ENCODE results near the gene PMM1.
"Not testable (repeated sequence)": the region's sequence is repeated elsewhere in the genome, so short reads cannot be mapped to it uniquely, and the experiment has no call there.

The PMM1 gene

GRCh38 chr22:41568811-41569210 lies 20.8 kb downstream of the PMM1 start:
- Histone ChIP-seq H3K36me3 (ENCODE audit: control insufficient read depth, insufficient read depth, low read length) (no peaks in the 10 kb centered on the region), H3K27ac (ENCODE audit: insufficient read depth, low read depth, low read length, poor library complexity, severe bottlenecking) (no peak overlapping the region), H3K4me3 (ENCODE audit: insufficient read depth, low read depth, low read length) (no peak overlapping the region), H3K4me1 (ENCODE audit: control insufficient read depth, insufficient read depth, low read length) (peaks cover 2% of the 10 kb centered on the region), H3K27me3 (ENCODE audit: control insufficient read depth, insufficient read depth, low read length, poor library complexity, severe bottlenecking) (no peaks in the 10 kb centered on the region), H3K9me3 (ENCODE audit: control insufficient read depth, low read length) (no peaks in the 10 kb centered on the region)
- WGBS, 2 experiments, result 81 to 85% methylated on average over 7 of the region's 7 CpGs

- no peak overlapping the region for H3K4me3 ChIP-seq (ENCODE audit: insufficient read depth, low read depth, low read length)
- H3K27ac ChIP-seq (ENCODE audit: insufficient read depth, low read depth, low read length, poor library complexity, severe bottlenecking), result no peak overlapping the region
- no peaks in the 10 kb centered on the region for H3K27me3 ChIP-seq (ENCODE audit: control insufficient read depth, insufficient read depth, low read length, poor library complexity, severe bottlenecking)
- H3K36me3 ChIP-seq (ENCODE audit: control insufficient read depth, insufficient read depth, low read length), result no peaks in the 10 kb centered on the region
- no peaks in the 10 kb centered on the region for H3K9me3 ChIP-seq (ENCODE audit: control insufficient read depth, low read length)
- H3K4me1 ChIP-seq (ENCODE audit: control insufficient read depth, insufficient read depth, low read length), result peaks cover 3% of the 10 kb centered on the region
- WGBS, 2 experiments, result 85 to 94% methylated on average over 3 of the region's 3 CpGs
These were observed 22.2 kb downstream of the PMM1 start for GRCh38 chr22:41567512-41567768.

DNA sequence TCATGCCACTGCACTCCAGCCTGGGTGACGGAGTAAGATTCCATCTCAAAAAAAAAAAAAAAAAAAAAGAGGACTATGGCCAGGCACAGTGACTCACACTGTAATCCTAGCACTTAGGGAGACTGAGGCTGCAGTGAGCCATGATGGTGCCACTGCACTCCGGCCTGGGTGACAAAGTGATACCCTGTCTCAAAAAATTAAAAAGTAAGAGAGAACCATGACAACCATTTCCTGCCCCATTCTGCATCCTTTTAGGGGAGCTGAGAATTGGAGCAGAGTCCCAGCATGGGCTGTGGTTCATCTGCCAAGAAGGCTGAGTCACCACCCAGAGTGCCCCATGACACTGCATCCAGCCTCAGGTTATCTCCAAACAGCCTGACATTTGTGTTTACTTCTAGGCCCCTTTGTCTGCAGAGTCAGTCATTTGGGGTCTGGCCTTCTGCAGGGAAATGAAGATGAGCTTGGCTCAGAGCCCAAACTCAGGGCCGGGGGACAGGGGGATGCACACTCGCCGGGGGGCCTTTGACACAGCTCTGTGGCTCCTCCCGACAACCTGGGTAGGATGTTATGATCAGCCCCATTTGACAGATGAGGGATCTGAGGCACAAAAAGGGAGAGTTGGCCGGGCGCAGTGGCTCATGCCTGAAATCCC lies 24.1 kb downstream of the PMM1 start:
- no peak overlapping the region for H3K27ac ChIP-seq (ENCODE audit: insufficient read depth, low read depth, low read length, poor library complexity, severe bottlenecking)
- WGBS, 2 experiments, result 71 to 76% methylated on average over 8 of the region's 8 CpGs

GRCh38 chr22:41564563-41564962 lies 25.1 kb downstream of the PMM1 start:
- 90 to 94% methylated on average over 8 of the region's 8 CpGs for WGBS, 2 experiments
- H3K4me3 ChIP-seq (ENCODE audit: insufficient read depth, low read depth, low read length), result no peak overlapping the region
- H3K27ac ChIP-seq (ENCODE audit: insufficient read depth, low read depth, low read length, poor library complexity, severe bottlenecking), result no peak overlapping the region
- peaks cover 31% of the 10 kb centered on the region for H3K4me1 ChIP-seq (ENCODE audit: control insufficient read depth, insufficient read depth, low read length)
- no peaks in the 10 kb centered on the region for H3K36me3 ChIP-seq (ENCODE audit: control insufficient read depth, insufficient read depth, low read length)
- H3K27me3 ChIP-seq (ENCODE audit: control insufficient read depth, insufficient read depth, low read length, poor library complexity, severe bottlenecking), result peaks cover 6% of the 10 kb centered on the region
- H3K9me3 ChIP-seq (ENCODE audit: control insufficient read depth, low read length), result no peaks in the 10 kb centered on the region

More for the DNA sequence above, 24.1 kb downstream of the PMM1 start:
- peaks cover 6% of the 10 kb centered on the region for H3K27me3 ChIP-seq (ENCODE audit: control insufficient read depth, insufficient read depth, low read length, poor library complexity, severe bottlenecking)
- no peaks in the 10 kb centered on the region for H3K36me3 ChIP-seq (ENCODE audit: control insufficient read depth, insufficient read depth, low read length)
- no peak overlapping the region for H3K4me3 ChIP-seq (ENCODE audit: insufficient read depth, low read depth, low read length)
- peaks cover 22% of the 10 kb centered on the region for H3K4me1 ChIP-seq (ENCODE audit: control insufficient read depth, insufficient read depth, low read length)
- H3K9me3 ChIP-seq (ENCODE audit: control insufficient read depth, low read length), result no peaks in the 10 kb centered on the region

DNA sequence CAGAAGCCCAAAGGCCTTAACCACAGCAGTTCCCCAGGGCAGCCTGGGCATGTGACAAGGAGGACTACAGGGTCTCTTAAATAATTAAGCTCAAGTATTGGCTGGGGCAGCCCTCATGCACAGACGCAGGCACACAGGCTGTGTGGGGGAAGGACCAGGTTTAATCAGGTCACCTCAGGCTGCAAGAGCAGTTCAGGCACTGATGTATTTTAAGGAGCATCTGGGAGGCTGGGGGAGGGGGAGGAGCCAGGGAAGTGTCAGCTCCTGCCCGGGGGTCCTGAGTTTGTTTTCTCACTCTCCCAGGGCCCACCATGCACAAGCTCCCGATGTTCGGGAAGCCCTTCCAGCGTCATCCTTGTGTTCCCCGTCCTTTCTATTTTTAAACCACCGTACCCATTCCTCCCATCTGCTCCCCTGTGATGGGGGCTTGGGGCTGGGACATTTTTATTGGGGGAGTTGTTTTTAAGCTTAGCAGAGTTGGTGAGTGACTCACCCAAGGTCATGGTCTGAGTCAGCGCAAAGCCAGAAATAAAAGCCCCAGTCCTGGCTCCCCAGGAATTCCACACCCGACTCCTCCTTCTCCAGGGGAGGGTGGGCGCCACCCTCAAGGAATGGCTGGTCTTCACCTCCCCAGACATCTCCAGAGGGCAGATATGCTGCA lies 26.5 kb downstream of the PMM1 start:
- WGBS, 2 experiments, result 58 to 67% methylated on average over 8 to 10 of the region's 10 CpGs
- H3K27ac ChIP-seq (ENCODE audit: insufficient read depth, low read depth, low read length, poor library complexity, severe bottlenecking), result no peak overlapping the region
- no peak overlapping the region for H3K4me3 ChIP-seq (ENCODE audit: insufficient read depth, low read depth, low read length)
- H3K36me3 ChIP-seq (ENCODE audit: control insufficient read depth, insufficient read depth, low read length), result no peaks in the 10 kb centered on the region
- peaks cover 6% of the 10 kb centered on the region for H3K27me3 ChIP-seq (ENCODE audit: control insufficient read depth, insufficient read depth, low read length, poor library complexity, severe bottlenecking)
- peaks cover 30% of the 10 kb centered on the region for H3K4me1 ChIP-seq (ENCODE audit: control insufficient read depth, insufficient read depth, low read length)
- H3K9me3 ChIP-seq (ENCODE audit: control insufficient read depth, low read length), result no peaks in the 10 kb centered on the region

DNA sequence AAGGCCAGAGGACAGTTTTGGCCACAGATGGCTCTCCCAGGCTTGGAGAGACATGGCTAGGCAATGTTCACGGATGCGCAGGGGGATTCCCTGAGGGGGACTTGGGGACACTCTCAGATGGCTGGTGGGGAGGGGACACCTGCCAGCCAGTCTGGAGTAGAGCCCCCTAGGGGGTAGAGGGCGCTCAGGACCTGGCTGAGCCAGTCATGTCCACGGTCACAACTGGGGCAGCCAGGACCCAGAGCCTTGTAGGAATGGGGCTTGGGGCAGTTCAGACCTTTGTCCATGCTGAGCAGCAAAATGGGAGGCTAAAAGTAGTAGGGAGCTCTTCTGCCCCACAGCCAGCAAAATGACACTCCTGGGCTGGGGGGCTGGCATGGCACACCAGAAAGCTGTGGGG lies 27.2 kb downstream of the PMM1 start:
- no peaks in the 10 kb centered on the region for H3K36me3 ChIP-seq (ENCODE audit: control insufficient read depth, insufficient read depth, low read length)
- peaks cover 6% of the 10 kb centered on the region for H3K27me3 ChIP-seq (ENCODE audit: control insufficient read depth, insufficient read depth, low read length, poor library complexity, severe bottlenecking)
- no peaks in the 10 kb centered on the region for H3K9me3 ChIP-seq (ENCODE audit: control insufficient read depth, low read length)
- WGBS, 2 experiments, result 61 to 76% methylated on average over 4 of the region's 4 CpGs
- no peak overlapping the region for H3K27ac ChIP-seq (ENCODE audit: insufficient read depth, low read depth, low read length, poor library complexity, severe bottlenecking)
- H3K4me1 ChIP-seq (ENCODE audit: control insufficient read depth, insufficient read depth, low read length), result peaks cover 33% of the 10 kb centered on the region
- no peak overlapping the region for H3K4me3 ChIP-seq (ENCODE audit: insufficient read depth, low read depth, low read length)

GRCh38 chr22:41561788-41562187 lies 27.9 kb downstream of the PMM1 start:
- no peaks in the 10 kb centered on the region for H3K9me3 ChIP-seq (ENCODE audit: control insufficient read depth, low read length)
- WGBS, 2 experiments, result 86 to 88% methylated on average over 5 of the region's 5 CpGs
- H3K36me3 ChIP-seq (ENCODE audit: control insufficient read depth, insufficient read depth, low read length), result no peaks in the 10 kb centered on the region
- peaks cover 33% of the 10 kb centered on the region for H3K4me1 ChIP-seq (ENCODE audit: control insufficient read depth, insufficient read depth, low read length)
- H3K4me3 ChIP-seq (ENCODE audit: insufficient read depth, low read depth, low read length), result no peak overlapping the region
- H3K27me3 ChIP-seq (ENCODE audit: control insufficient read depth, insufficient read depth, low read length, poor library complexity, severe bottlenecking), result peaks cover 6% of the 10 kb centered on the region
- H3K27ac ChIP-seq (ENCODE audit: insufficient read depth, low read depth, low read length, poor library complexity, severe bottlenecking), result no peak overlapping the region

DNA sequence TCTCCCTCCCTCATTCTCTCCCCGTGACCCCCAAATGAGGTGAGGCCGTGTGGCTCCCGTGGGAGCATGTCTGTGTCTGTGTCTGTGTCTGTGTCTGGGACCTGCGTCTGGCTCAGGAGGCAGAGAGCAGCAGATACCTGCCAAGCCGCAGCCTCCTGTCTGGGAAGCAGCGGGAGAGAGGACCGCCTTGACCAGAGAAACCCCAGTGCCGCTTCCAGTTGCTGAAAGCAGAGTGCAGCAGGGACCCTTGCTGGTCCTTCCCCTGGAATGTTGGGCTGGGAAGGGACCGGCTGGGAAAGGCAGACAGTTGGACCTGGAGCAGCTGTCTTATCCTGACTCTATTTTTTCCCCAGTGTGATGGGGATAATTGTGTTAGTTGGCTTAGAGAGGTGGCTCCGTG lies 28.3 kb downstream of the PMM1 start:
- 42 to 44% methylated on average over 10 of the region's 10 CpGs for WGBS, 2 experiments
- no peaks in the 10 kb centered on the region for H3K36me3 ChIP-seq (ENCODE audit: control insufficient read depth, insufficient read depth, low read length)
- peaks cover 6% of the 10 kb centered on the region for H3K27me3 ChIP-seq (ENCODE audit: control insufficient read depth, insufficient read depth, low read length, poor library complexity, severe bottlenecking)
- no peak overlapping the region for H3K27ac ChIP-seq (ENCODE audit: insufficient read depth, low read depth, low read length, poor library complexity, severe bottlenecking)
- H3K9me3 ChIP-seq (ENCODE audit: control insufficient read depth, low read length), result no peaks in the 10 kb centered on the region
- H3K4me3 ChIP-seq (ENCODE audit: insufficient read depth, low read depth, low read length), result no peak overlapping the region
- H3K4me1 ChIP-seq (ENCODE audit: control insufficient read depth, insufficient read depth, low read length), result peaks cover 33% of the 10 kb centered on the region

GRCh38 chr22:41560095-41560471 lies 29.6 kb downstream of the PMM1 start:
- 75 to 84% methylated on average over 6 of the region's 6 CpGs for WGBS, 2 experiments
- Histone ChIP-seq H3K4me3 (ENCODE audit: insufficient read depth, low read depth, low read length) (peak overlapping the region; percentile 1), H3K4me1 (ENCODE audit: control insufficient read depth, insufficient read depth, low read length) (peaks cover 33% of the 10 kb centered on the region), H3K27ac (ENCODE audit: insufficient read depth, low read depth, low read length, poor library complexity, severe bottlenecking) (no peak overlapping the region), H3K36me3 (ENCODE audit: control insufficient read depth, insufficient read depth, low read length) (no peaks in the 10 kb centered on the region), H3K27me3 (ENCODE audit: control insufficient read depth, insufficient read depth, low read length, poor library complexity, severe bottlenecking) (peaks cover 6% of the 10 kb centered on the region), H3K9me3 (ENCODE audit: control insufficient read depth, low read length) (no peaks in the 10 kb centered on the region)

- 89 to 95% methylated on average over 13 of the region's 13 CpGs for WGBS, 2 experiments
- peaks cover 33% of the 10 kb centered on the region for H3K4me1 ChIP-seq (ENCODE audit: control insufficient read depth, insufficient read depth, low read length)
- H3K9me3 ChIP-seq (ENCODE audit: control insufficient read depth, low read length); H3K27ac ChIP-seq (ENCODE audit: insufficient read depth, low read depth, low read length, poor library complexity, severe bottlenecking); H3K4me3 ChIP-seq (ENCODE audit: insufficient read depth, low read depth, low read length); H3K27me3 ChIP-seq (ENCODE audit: control insufficient read depth, insufficient read depth, low read length, poor library complexity, severe bottlenecking); H3K36me3 ChIP-seq (ENCODE audit: control insufficient read depth, insufficient read depth, low read length): not testable (repeated sequence)
These were observed 31.4 kb downstream of the PMM1 start for GRCh38 chr22:41558241-41558630.

Data from ectodermal cell (in vitro differentiated cells).